WTC11 (cell line): ENCODE results near the gene GUCA1A. TPM values are rescaled to one million over a fixed set of nuclear protein-coding genes. Genes with fewer than 3 reads are reported as not detected.

ENCODE experiments used
- ATAC-seq: fragments of 200-7000 bp; cut with Tn5 transposase; 2 replicates; pipeline ENCODE4 v1.10.0; 2021; ENCODE audit warnings: mild to moderate bottlenecking, moderate library complexity
- CTCF ChIA-PET: fragments of 300-600 bp; sonication (Branson Sonifier 250); formaldehyde crosslinking; loops from one replicate; lab custom pipeline; 2021; ENCODE audit warnings: antibody characterized with exemption; lab: Charles Lee
- POLR2A ChIA-PET: fragments of 350-600 bp; sonication (Branson Sonifier 250); formaldehyde crosslinking; loops from one replicate; lab custom pipeline; 2021; ENCODE audit warnings: antibody characterized with exemption; lab: Charles Lee
- DNase-seq: peaks from one replicate; pipeline ENCODE4 v3.0.0; 2021; ENCODE audit warnings: low spot score
- H3K27ac Mint-ChIP-seq: 2 replicates; pipeline ENCODE4 v1.8.0; 2021; ENCODE audit warnings: mixed read lengths
- H3K27me3 Mint-ChIP-seq: 2 replicates; pipeline ENCODE4 v1.8.0; 2021; ENCODE audit warnings: low read depth, mild to moderate bottlenecking, moderate library complexity, mixed read lengths
- H3K36me3 Mint-ChIP-seq: 2 replicates; pipeline ENCODE4 v1.8.0; 2021; ENCODE audit warnings: mixed read lengths
- H3K4me1 Mint-ChIP-seq: 2 replicates; pipeline ENCODE4 v1.8.0; 2022; ENCODE audit warnings: mixed read lengths
- H3K4me3 Mint-ChIP-seq: 2 replicates; pipeline ENCODE4 v1.8.0; 2021; ENCODE audit warnings: mild to moderate bottlenecking, moderate library complexity, mixed read lengths
- H3K9me3 Mint-ChIP-seq: 2 replicates; pipeline ENCODE4 v1.8.0; 2021; ENCODE audit warnings: mixed read lengths
- FOXJ3 ChIP-seq: sonication (generic); formaldehyde crosslinking; IDR thresholded peaks from 2 replicates; pipeline ENCODE4 v1.9.0; 2021; ENCODE audit warnings: missing genetic modification reagents, mild to moderate bottlenecking, borderline replicate concordance
- IRF2 ChIP-seq: sonication (generic); formaldehyde crosslinking; IDR thresholded peaks from 2 replicates; pipeline ENCODE4 v1.8.0; 2022; ENCODE audit warnings: low read depth, missing genetic modification reagents, borderline replicate concordance
- PRDM15 ChIP-seq: sonication (generic); formaldehyde crosslinking; IDR thresholded peaks from 2 replicates; pipeline ENCODE4 v1.8.0; 2022; ENCODE audit warnings: missing genetic modification reagents
- STAT6 ChIP-seq: sonication (generic); formaldehyde crosslinking; conservative IDR thresholded peaks from 2 replicates; pipeline ENCODE4 v1.8.1; 2023; ENCODE audit warnings: mild to moderate bottlenecking, low read depth, missing genetic modification reagents, moderate library complexity
- TP53 ChIP-seq: sonication (generic); formaldehyde crosslinking; IDR thresholded peaks from 2 replicates; pipeline ENCODE4 v1.8.1; 2023; ENCODE audit warnings: mild to moderate bottlenecking, missing genetic modification reagents
- ZNF138 ChIP-seq: sonication (generic); formaldehyde crosslinking; conservative IDR thresholded peaks from 2 replicates; pipeline ENCODE4 v1.8.1; 2022; ENCODE audit warnings: mild to moderate bottlenecking, moderate library complexity, missing genetic modification reagents
- ZNF423 ChIP-seq: fragments of 250-450 bp; sonication (Bioruptor Pico); IDR thresholded peaks from 2 replicates; pipeline ENCODE4 v2.1.2; 2022; ENCODE audit warnings: mild to moderate bottlenecking, moderate library complexity
- total RNA-seq: library from RNA; stranded (reverse); gene quantifications from 3 replicates; pipeline ENCODE4 v1.2.3, GENCODE V29; 2021
- TF ChIP-seq, protein P1 (sequence below): sonication (generic); formaldehyde crosslinking; IDR thresholded peaks from 2 replicates; pipeline ENCODE4 v1.8.0; 2023; ENCODE audit warnings: missing genetic modification reagents, mild to moderate bottlenecking, borderline replicate concordance
- TF ChIP-seq, protein P2 (sequence below): sonication (generic); formaldehyde crosslinking; IDR thresholded peaks from 2 replicates; pipeline ENCODE4 v1.8.1; 2022; ENCODE audit warnings: low read depth, missing genetic modification reagents, borderline replicate concordance
- TF ChIP-seq, protein P3 (sequence below): sonication (generic); formaldehyde crosslinking; IDR thresholded peaks from 2 replicates; pipeline ENCODE4 v1.8.1; 2022; ENCODE audit warnings: mild to moderate bottlenecking, missing genetic modification reagents, moderate library complexity, borderline replicate concordance
- TF ChIP-seq, protein P4 (sequence below): sonication (generic); formaldehyde crosslinking; IDR thresholded peaks from 2 replicates; pipeline ENCODE4 v1.8.1; 2023; ENCODE audit warnings: mild to moderate bottlenecking, missing genetic modification reagents, moderate library complexity

The GUCA1A gene
- total RNA-seq, 1 experiment from 2014 or later = 10.9 TPM

DNA sequence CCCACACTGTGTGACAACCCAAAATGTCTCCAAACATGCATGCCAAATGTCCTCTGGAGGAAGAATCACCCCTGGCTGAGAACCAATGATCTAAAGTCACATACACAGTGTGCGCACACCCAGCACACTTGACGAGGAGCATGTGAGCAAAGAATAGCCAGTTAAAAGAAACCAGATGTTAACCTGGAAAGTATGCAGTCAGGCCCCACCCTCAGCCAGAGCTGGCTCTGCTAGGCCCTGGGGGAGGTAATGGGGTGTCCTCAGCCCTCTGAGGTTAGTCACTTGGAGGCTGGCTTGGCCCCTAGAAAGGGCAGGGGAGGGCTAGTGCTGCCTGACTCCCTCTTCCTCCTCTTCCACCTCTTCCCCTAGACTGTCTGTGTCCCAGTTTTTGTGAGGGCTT, 15.2 kb upstream of the GUCA1A start:
- CTCF ChIA-PET = no interaction called here
- H3K36me3 Mint-ChIP-seq = no peaks in the 10 kb centered on the region
- peaks cover 38% of the 10 kb centered on the region for H3K4me1 Mint-ChIP-seq
- peaks cover 47% of the 10 kb centered on the region for H3K27me3 Mint-ChIP-seq
- POLR2A ChIA-PET = no interaction called here
- H3K27ac Mint-ChIP-seq = no peak overlapping the region
- H3K4me3 Mint-ChIP-seq = no peak overlapping the region
- ATAC-seq = no peak
- H3K9me3 Mint-ChIP-seq = no peaks in the 10 kb centered on the region
- TF ChIP-seq ZNF423 (CRISPR knock-in tag) = no peak
- DNase-seq = no peak

DNA sequence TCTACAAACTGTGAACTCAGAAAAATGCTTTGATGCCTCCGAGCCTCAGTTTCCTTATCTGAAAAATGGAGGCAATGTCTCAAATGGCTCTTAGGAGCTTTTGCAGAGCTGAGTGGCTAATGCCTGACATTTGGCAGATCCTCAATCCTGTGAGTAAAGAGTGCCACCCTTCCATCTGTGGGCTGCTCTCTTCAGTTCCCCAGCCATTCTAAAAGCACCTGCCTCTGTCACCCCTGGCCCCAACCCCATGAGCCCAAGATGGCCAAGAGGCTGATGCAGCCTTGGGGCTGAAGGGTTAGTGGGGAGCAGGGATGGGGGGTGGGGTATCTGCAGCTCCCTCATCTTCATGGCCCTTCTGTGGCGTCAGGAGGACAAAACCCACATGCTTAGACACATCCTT, 14.5 kb upstream of the GUCA1A start:
- H3K27me3 Mint-ChIP-seq = peaks cover 43% of the 10 kb centered on the region
- ATAC-seq (no peak), DNase-seq (no peak)
- H3K9me3 Mint-ChIP-seq = no peaks in the 10 kb centered on the region
- no peaks in the 10 kb centered on the region for H3K36me3 Mint-ChIP-seq
- ChIA-PET CTCF (interaction anchor here (0.6 kb wide), 1 partner anchor 654 kb away, joined by 5 read pairs; no protein-coding TSS in a partner anchor), POLR2A (no interaction called here)
- no peak overlapping the region for H3K27ac Mint-ChIP-seq
- H3K4me3 Mint-ChIP-seq = no peak overlapping the region
- TF ChIP-seq STAT6 (CRISPR knock-in tag) (no peak), TP53 (CRISPR knock-in tag) (no peak), ZNF138 (CRISPR knock-in tag) (no peak), IRF2 (CRISPR knock-in tag) (no peak), PRDM15 (CRISPR knock-in tag) (no peak), FOXJ3 (CRISPR knock-in tag) (no peak)
- TF ChIP-seq, protein P1, sequence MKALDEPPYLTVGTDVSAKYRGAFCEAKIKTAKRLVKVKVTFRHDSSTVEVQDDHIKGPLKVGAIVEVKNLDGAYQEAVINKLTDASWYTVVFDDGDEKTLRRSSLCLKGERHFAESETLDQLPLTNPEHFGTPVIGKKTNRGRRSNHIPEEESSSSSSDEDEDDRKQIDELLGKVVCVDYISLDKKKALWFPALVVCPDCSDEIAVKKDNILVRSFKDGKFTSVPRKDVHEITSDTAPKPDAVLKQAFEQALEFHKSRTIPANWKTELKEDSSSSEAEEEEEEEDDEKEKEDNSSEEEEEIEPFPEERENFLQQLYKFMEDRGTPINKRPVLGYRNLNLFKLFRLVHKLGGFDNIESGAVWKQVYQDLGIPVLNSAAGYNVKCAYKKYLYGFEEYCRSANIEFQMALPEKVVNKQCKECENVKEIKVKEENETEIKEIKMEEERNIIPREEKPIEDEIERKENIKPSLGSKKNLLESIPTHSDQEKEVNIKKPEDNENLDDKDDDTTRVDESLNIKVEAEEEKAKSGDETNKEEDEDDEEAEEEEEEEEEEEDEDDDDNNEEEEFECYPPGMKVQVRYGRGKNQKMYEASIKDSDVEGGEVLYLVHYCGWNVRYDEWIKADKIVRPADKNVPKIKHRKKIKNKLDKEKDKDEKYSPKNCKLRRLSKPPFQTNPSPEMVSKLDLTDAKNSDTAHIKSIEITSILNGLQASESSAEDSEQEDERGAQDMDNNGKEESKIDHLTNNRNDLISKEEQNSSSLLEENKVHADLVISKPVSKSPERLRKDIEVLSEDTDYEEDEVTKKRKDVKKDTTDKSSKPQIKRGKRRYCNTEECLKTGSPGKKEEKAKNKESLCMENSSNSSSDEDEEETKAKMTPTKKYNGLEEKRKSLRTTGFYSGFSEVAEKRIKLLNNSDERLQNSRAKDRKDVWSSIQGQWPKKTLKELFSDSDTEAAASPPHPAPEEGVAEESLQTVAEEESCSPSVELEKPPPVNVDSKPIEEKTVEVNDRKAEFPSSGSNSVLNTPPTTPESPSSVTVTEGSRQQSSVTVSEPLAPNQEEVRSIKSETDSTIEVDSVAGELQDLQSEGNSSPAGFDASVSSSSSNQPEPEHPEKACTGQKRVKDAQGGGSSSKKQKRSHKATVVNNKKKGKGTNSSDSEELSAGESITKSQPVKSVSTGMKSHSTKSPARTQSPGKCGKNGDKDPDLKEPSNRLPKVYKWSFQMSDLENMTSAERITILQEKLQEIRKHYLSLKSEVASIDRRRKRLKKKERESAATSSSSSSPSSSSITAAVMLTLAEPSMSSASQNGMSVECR = no peak
- TF ChIP-seq, protein P2, sequence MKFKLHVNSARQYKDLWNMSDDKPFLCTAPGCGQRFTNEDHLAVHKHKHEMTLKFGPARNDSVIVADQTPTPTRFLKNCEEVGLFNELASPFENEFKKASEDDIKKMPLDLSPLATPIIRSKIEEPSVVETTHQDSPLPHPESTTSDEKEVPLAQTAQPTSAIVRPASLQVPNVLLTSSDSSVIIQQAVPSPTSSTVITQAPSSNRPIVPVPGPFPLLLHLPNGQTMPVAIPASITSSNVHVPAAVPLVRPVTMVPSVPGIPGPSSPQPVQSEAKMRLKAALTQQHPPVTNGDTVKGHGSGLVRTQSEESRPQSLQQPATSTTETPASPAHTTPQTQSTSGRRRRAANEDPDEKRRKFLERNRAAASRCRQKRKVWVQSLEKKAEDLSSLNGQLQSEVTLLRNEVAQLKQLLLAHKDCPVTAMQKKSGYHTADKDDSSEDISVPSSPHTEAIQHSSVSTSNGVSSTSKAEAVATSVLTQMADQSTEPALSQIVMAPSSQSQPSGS = no peak
- TF ChIP-seq, protein P3, sequence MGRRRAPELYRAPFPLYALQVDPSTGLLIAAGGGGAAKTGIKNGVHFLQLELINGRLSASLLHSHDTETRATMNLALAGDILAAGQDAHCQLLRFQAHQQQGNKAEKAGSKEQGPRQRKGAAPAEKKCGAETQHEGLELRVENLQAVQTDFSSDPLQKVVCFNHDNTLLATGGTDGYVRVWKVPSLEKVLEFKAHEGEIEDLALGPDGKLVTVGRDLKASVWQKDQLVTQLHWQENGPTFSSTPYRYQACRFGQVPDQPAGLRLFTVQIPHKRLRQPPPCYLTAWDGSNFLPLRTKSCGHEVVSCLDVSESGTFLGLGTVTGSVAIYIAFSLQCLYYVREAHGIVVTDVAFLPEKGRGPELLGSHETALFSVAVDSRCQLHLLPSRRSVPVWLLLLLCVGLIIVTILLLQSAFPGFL = no peak
- TF ChIP-seq, protein P4, sequence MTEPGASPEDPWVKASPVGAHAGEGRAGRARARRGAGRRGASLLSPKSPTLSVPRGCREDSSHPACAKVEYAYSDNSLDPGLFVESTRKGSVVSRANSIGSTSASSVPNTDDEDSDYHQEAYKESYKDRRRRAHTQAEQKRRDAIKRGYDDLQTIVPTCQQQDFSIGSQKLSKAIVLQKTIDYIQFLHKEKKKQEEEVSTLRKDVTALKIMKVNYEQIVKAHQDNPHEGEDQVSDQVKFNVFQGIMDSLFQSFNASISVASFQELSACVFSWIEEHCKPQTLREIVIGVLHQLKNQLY (CRISPR knock-in tag) = no peak
- H3K4me1 Mint-ChIP-seq = peaks cover 41% of the 10 kb centered on the region
